Measurements from ENCODE around the gene LAT.
"Not testable (repeated sequence)": the region's sequence is repeated elsewhere in the genome, so short reads cannot be mapped to it uniquely, and the experiment has no call there.

LAT gene

GRCh38 chr16:28991687-28992086 lies 6.8 kb downstream of the LAT start:
- H3K4me1 ChIP-seq (ENCODE audit: insufficient read depth, poor library complexity, severe bottlenecking): no peaks in the 10 kb centered on the region
- TF ChIP-seq CTCF (IDR thresholded peaks at IDR 0.05; ENCODE audit: poor library complexity, severe bottlenecking): no peak
- ATAC-seq (ENCODE audit: low read depth): no peak
- no peaks in the 10 kb centered on the region for H3K9me3 ChIP-seq (ENCODE audit: severe bottlenecking)
- DNase-seq (ENCODE audit: low spot score): no peak
- no peak overlapping the region for H3K27ac ChIP-seq (ENCODE audit: poor library complexity, severe bottlenecking)
- peaks cover 5% of the 10 kb centered on the region; the same call in 1 of the 2 replicates for H3K36me3 ChIP-seq (ENCODE audit: low read depth)
- no peaks in the 10 kb centered on the region for H3K27me3 ChIP-seq (ENCODE audit: insufficient read depth, poor library complexity, severe bottlenecking)
- no peak overlapping the region for H3K4me3 ChIP-seq (ENCODE audit: severe bottlenecking)

- Histone ChIP-seq H3K4me3 (ENCODE audit: severe bottlenecking) (no peak overlapping the region), H3K4me1 (ENCODE audit: insufficient read depth, poor library complexity, severe bottlenecking) (no peaks in the 10 kb centered on the region), H3K27ac (ENCODE audit: poor library complexity, severe bottlenecking) (no peak overlapping the region), H3K27me3 (ENCODE audit: insufficient read depth, poor library complexity, severe bottlenecking) (no peaks in the 10 kb centered on the region), H3K9me3 (ENCODE audit: severe bottlenecking) (no peaks in the 10 kb centered on the region), H3K36me3 (ENCODE audit: low read depth) (peaks cover 2% of the 10 kb centered on the region; the same call in 1 of the 2 replicates)
- no peak for ATAC-seq (ENCODE audit: low read depth)
- DNase-seq (ENCODE audit: low spot score): no peak
- no peak for TF ChIP-seq CTCF (IDR thresholded peaks at IDR 0.05; ENCODE audit: poor library complexity, severe bottlenecking)
These were observed 7.6 kb downstream of the LAT start for GRCh38 chr16:28992496-28992895.

GRCh38 chr16:28998837-28999236 lies 14.0 kb downstream of the LAT start:
- ATAC-seq (ENCODE audit: low read depth): no peak
- DNase-seq (ENCODE audit: low spot score): no peak
- no peaks in the 10 kb centered on the region for H3K36me3 ChIP-seq (ENCODE audit: low read depth)
- H3K4me1 ChIP-seq (ENCODE audit: insufficient read depth, poor library complexity, severe bottlenecking): no peaks in the 10 kb centered on the region
- no peak for TF ChIP-seq CTCF (IDR thresholded peaks at IDR 0.05; ENCODE audit: poor library complexity, severe bottlenecking)
- H3K4me3 ChIP-seq (ENCODE audit: severe bottlenecking): no peak overlapping the region
- H3K9me3 ChIP-seq (ENCODE audit: severe bottlenecking): no peaks in the 10 kb centered on the region
- no peak overlapping the region for H3K27ac ChIP-seq (ENCODE audit: poor library complexity, severe bottlenecking)
- H3K27me3 ChIP-seq (ENCODE audit: insufficient read depth, poor library complexity, severe bottlenecking): no peaks in the 10 kb centered on the region

- Histone ChIP-seq H3K36me3 (ENCODE audit: low read depth) (no peaks in the 10 kb centered on the region), H3K27me3 (ENCODE audit: insufficient read depth, poor library complexity, severe bottlenecking) (no peaks in the 10 kb centered on the region), H3K4me3 (ENCODE audit: severe bottlenecking) (no peak overlapping the region), H3K27ac (ENCODE audit: poor library complexity, severe bottlenecking) (no peak overlapping the region), H3K9me3 (ENCODE audit: severe bottlenecking) (no peaks in the 10 kb centered on the region), H3K4me1 (ENCODE audit: insufficient read depth, poor library complexity, severe bottlenecking) (no peaks in the 10 kb centered on the region)
- ATAC-seq (ENCODE audit: low read depth): no peak
- no peak for DNase-seq (ENCODE audit: low spot score)
- TF ChIP-seq CTCF (IDR thresholded peaks at IDR 0.05; ENCODE audit: poor library complexity, severe bottlenecking): no peak
These were observed 14.7 kb downstream of the LAT start for GRCh38 chr16:28999577-28999976.

GRCh38 chr16:29000019-29000418 lies 15.2 kb downstream of the LAT start:
- ATAC-seq (ENCODE audit: low read depth) (no peak), DNase-seq (ENCODE audit: low spot score) (no peak)
- Histone ChIP-seq H3K27ac (ENCODE audit: poor library complexity, severe bottlenecking) (no peak overlapping the region), H3K9me3 (ENCODE audit: severe bottlenecking) (no peaks in the 10 kb centered on the region), H3K27me3 (ENCODE audit: insufficient read depth, poor library complexity, severe bottlenecking) (no peaks in the 10 kb centered on the region), H3K4me1 (ENCODE audit: insufficient read depth, poor library complexity, severe bottlenecking) (no peaks in the 10 kb centered on the region), H3K36me3 (ENCODE audit: low read depth) (no peaks in the 10 kb centered on the region), H3K4me3 (ENCODE audit: severe bottlenecking) (no peak overlapping the region)
- TF ChIP-seq CTCF (IDR thresholded peaks at IDR 0.05; ENCODE audit: poor library complexity, severe bottlenecking): no peak

GRCh38 chr16:29004496-29005139 lies 19.8 kb downstream of the LAT start:
- DNase-seq (ENCODE audit: low spot score); H3K27ac ChIP-seq (ENCODE audit: poor library complexity, severe bottlenecking); H3K36me3 ChIP-seq (ENCODE audit: low read depth); H3K9me3 ChIP-seq (ENCODE audit: severe bottlenecking); ATAC-seq (ENCODE audit: low read depth); H3K4me3 ChIP-seq (ENCODE audit: severe bottlenecking); H3K4me1 ChIP-seq (ENCODE audit: insufficient read depth, poor library complexity, severe bottlenecking); H3K27me3 ChIP-seq (ENCODE audit: insufficient read depth, poor library complexity, severe bottlenecking): not testable (repeated sequence)
